GM19193 (cell line): ENCODE measurements around the gene BRWD1.

Experiments used
- POLR2A ChIP-seq: IDR thresholded peaks from 4 replicates; pipeline ENCODE4 v1.6.1; 2011; ENCODE audit not compliant: insufficient read depth, insufficient read length; ENCODE audit errors: extremely low read depth

BRWD1 gene

DNA sequence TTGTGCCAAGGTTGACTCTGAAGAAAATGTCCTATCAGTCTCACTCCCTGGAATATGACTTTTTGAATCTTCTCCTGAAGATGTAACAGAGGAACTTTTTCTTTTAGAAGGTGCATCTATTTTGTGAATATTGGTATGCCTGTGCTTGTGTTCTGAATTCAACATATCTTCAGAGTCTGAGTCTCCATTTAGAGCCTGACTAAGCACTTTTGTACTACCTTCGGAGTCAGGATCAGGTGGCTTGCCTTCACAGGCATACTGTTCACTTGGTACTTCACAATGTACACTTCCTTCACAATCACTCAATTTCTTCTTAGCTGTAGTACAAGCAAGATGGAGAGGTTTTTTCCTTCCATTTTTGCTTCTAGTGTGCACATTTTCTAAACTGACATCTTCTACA, 116.6 kb downstream of the BRWD1 start:
- no peak for TF ChIP-seq POLR2A

GRCh38 chr21:39196310-39196709, 117.1 kb downstream of the BRWD1 start:
- no peak for TF ChIP-seq POLR2A

DNA sequence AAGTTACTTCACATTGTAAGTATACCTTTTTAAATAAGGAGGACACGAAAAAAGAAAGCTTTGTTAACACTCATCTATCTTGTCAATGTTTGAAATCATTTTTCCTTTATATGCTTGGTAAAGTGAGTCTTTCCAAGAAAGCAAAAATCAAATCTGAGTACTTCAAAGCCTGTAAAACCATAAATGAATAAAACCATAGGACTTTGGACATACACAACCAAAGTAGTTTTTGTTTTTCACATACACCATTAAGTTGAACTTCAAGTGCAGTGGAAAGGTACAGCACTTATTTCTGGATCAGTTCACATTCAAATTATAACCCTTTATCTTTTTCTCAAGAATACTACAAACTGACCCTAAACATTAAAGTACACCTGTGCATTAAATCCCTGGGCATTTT, 120.1 kb downstream of the BRWD1 start:
- TF ChIP-seq POLR2A = no peak

GRCh38 chr21:39189857-39190604, 123.4 kb downstream of the BRWD1 start:
- TF ChIP-seq POLR2A = no peak

DNA sequence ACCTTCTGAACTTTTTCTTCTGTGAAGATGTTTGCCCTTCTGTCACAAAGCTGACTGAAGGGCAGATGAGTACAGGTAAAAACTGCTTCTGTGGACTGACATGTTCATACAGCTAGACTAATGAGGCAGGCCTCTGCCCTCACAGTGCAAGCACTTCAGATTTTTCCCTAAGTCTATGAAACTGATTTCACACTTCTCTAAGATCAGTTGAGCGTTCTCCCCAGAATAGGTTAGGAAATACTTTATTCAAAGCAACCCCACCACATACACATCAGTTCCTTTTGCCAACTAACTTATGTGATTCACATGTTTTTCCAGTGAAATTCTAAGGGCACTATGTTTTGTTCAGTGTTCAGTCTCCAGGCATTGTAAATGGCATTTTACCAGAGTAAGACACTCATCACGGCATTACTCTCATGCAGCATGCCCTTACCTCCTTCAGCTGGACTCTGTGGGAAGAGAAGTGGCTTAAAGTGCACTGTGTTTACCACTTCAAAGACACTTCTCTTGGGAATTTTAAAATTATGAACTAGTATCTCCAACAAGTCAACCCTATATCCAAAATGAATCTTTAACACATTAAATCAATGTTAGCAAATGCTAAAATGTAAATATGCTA, 124.8 kb downstream of the BRWD1 start:
- TF ChIP-seq POLR2A = no peak

- no peak for TF ChIP-seq POLR2A
Observed at GRCh38 chr21:39187141-39187540, 126.3 kb downstream of the BRWD1 start.

GRCh38 chr21:39186676-39187075, 126.8 kb downstream of the BRWD1 start:
- no peak for TF ChIP-seq POLR2A

DNA sequence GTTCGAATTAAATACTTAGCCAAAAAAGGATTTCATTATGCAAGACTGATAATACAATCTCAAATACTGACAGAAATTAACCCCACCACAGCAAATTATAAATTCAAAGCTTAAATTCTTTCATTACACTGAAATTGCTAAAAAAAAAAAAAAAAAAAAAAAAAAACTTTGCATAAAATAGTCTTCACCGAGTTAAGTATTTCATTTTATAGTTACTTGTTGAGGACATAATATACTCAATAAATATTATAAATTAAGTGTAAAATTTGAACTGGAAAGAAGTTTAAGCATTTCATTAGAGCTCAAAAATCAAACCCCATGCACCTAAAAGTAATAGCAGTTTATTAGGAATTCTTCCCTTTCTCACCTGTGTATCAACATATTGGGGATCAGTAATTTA, 128.3 kb downstream of the BRWD1 start:
- no peak for TF ChIP-seq POLR2A

DNA sequence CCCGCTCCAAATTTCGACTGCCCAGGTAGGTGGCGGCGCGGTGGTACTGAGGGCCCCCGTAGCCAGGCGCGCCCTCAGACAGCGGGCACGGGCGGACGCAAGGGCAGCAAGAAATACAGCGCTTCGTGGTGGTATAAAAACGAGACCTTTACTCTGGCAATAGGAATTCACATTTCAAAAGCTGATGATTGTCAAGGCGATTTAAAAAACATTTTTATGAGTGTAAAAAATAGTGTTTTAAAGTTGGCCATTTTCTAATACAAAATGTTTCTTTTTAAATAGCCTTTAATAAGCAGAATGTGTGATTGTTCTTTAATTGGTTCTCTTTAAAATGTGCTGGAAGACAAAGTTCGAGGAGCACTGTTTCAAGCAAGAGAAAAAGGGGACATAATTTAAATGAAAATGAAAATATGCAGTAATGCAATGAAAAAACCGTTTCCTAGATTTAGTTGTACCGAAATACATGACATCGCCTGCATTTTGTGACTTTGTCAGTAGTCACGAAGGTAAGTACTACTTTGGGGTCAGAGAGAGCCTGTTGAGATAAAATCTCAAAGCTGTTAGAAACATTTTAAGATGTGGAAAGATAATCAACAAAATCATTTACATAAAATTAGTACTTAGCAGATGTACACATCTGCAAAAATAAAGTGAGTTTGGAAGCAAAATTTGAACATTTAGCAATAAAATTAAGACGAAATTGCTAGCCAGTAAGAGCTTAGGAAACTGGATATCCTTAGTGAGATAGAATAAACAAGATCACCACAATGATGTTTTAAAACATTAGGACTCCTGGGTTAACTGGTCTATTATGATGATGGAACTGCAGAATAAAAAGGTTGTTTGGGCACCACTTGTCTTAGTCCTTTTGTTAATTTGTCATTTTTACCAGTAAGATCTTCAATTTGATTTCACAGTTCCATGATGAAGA, 129.1 kb downstream of the BRWD1 start:
- TF ChIP-seq POLR2A = peak; percentile 65

- TF ChIP-seq POLR2A = peak; percentile 87
Observed at GRCh38 chr21:39183272-39184049, 130.0 kb downstream of the BRWD1 start, which contains the start of gene PSMG1. Gene PSMG1, minus strand, starts transcription at chr21:39183451. Its CDS starts 66 bp downstream, at chr21:39183385.

- TF ChIP-seq POLR2A = no peak
Observed at GRCh38 chr21:39182484-39183271, 130.8 kb downstream of the BRWD1 start.

DNA sequence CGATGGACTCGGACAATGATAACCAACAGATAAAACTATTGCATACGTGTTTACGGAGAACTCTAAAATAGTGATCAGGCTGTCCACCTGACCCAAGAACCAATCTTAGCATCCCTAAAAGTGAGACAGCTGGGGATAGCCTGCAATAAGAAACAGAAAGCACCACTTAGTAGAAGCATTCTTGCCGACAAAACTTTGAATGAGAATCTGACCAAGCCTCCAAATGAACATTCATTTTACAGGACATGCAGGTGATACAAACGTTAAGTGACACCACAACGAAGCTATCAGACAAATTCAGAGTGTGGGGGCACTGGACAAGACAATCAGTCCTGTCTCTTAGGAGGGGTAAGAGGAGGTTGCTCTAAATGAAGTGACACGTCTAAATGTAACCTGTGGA, 131.4 kb downstream of the BRWD1 start:
- TF ChIP-seq POLR2A = no peak

DNA sequence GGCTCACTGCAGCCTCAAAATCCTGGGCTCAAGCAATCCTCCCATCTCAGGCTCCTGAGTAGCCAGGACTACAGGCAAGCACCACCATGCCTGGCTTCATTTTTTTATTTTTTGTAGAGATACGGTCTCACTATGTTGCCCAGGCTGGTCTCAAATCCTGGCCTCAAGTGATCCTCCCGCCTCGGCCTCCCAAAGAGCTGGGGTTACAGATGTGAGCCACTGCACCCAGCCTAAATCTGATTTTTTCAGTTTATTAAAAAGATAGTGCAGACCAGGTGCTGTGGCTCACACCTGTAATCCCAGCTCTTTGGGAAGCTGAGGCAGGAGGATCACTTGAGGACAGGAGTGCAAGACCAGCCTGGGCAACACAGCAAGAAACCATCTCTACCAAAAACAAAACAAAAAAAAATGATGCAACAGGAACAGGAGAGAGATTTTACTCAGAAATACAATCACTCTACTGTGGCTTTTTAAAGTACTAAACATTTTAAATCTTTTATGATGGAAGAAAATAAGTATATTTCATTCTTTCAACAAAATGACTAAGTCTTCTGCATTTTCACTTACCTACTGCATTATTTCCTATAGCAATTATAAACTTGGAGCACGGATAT, 132.1 kb downstream of the BRWD1 start:
- TF ChIP-seq POLR2A = no peak

GRCh38 chr21:39180429-39181019, 132.9 kb downstream of the BRWD1 start:
- no peak for TF ChIP-seq POLR2A

DNA sequence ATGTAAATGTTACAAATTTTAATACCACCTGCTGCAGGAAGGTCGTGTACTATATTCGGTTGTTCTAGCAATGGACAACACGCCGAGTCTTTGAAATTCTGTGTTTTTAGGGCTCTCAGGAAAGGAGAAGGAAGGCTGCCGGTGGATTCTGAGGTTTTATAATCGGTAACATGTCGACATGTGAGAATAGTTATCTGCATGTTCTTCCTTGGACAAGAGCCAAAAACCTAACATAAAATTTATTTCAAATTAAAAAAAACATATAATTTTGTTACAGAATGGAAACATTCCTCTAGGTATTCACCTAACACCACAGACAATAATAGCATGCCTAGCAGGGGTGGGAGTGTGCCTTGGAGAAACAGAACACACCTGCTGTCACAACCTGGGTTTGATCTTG, 135.0 kb downstream of the BRWD1 start:
- no peak for TF ChIP-seq POLR2A
